ENCODE results near the gene GFAP.

Gene GFAP

GRCh38 chr17:44894642-44895041, 20.7 kb downstream of the GFAP start:
- DNase-seq = no peak

GRCh38 chr17:44892250-44892649, 23.1 kb downstream of the GFAP start:
- no peak for DNase-seq

GRCh38 chr17:44889003-44889402, 26.3 kb downstream of the GFAP start:
- DNase-seq = no peak

- DNase-seq = peak in 1 of 2 donors; percentile 24
Measured at GRCh38 chr17:44887971-44888954, 27.0 kb downstream of the GFAP start.

GRCh38 chr17:44887016-44887415, 28.3 kb downstream of the GFAP start:
- DNase-seq = no peak

- no peak for DNase-seq
Measured at GRCh38 chr17:44884941-44885340, 30.4 kb downstream of the GFAP start.

GRCh38 chr17:44881145-44881544, 34.2 kb downstream of the GFAP start:
- no peak for DNase-seq

- DNase-seq = no peak
Measured at GRCh38 chr17:44880062-44880461, 35.2 kb downstream of the GFAP start.

GRCh38 chr17:44879376-44879775, 35.9 kb downstream of the GFAP start:
- no peak for DNase-seq

GRCh38 chr17:44878627-44879221, 36.6 kb downstream of the GFAP start:
- DNase-seq = peak in 1 of 2 donors; percentile 43

GRCh38 chr17:44877121-44877520, 38.2 kb downstream of the GFAP start:
- no peak for DNase-seq

- DNase-seq = no peak
Measured at GRCh38 chr17:44875761-44876160, 39.5 kb downstream of the GFAP start.

- DNase-seq = no peak
Measured at GRCh38 chr17:44872131-44872768, 43.0 kb downstream of the GFAP start.

GRCh38 chr17:44871556-44871955, 43.7 kb downstream of the GFAP start:
- no peak for DNase-seq

- DNase-seq = no peak
Measured at GRCh38 chr17:44867841-44868240, 47.5 kb downstream of the GFAP start.

GRCh38 chr17:44865931-44866330, 49.4 kb downstream of the GFAP start:
- DNase-seq = no peak

- peak; percentile 67 to 76 for DNase-seq
Measured at GRCh38 chr17:44865231-44865660, 50.1 kb downstream of the GFAP start.

GRCh38 chr17:44864831-44865230, 50.5 kb downstream of the GFAP start:
- DNase-seq = no peak

- no peak for DNase-seq
Measured at GRCh38 chr17:44863061-44863918, 52.0 kb downstream of the GFAP start.

GRCh38 chr17:44862278-44862914, 52.9 kb downstream of the GFAP start:
- DNase-seq = no peak

GRCh38 chr17:44859701-44860100, 55.6 kb downstream of the GFAP start:
- no peak for DNase-seq

- DNase-seq = no peak
Measured at GRCh38 chr17:44854192-44854591, 61.1 kb downstream of the GFAP start.
